Limb (tissue), 2 donors: Measurements from ENCODE around the gene CDC42EP5.

ENCODE experiments used
- DNase-seq, 2 donors: peaks; one replicate each; pipeline ENCODE4 v3.0.0-alpha.2; 2016; ENCODE audit errors: extremely low spot score in 2 of 2

Gene CDC42EP5

GRCh38 chr19:54428323-54429175, 44.5 kb downstream of the CDC42EP5 start:
- DNase-seq = no peak

- no peak for DNase-seq
These were observed 45.5 kb downstream of the CDC42EP5 start for GRCh38 chr19:54427586-54427985.

GRCh38 chr19:54426291-54426931, 46.7 kb downstream of the CDC42EP5 start:
- no peak for DNase-seq

- DNase-seq = no peak
These were observed 47.7 kb downstream of the CDC42EP5 start for GRCh38 chr19:54425382-54425723.

GRCh38 chr19:54424660-54425381, 48.3 kb downstream of the CDC42EP5 start:
- no peak for DNase-seq

- no peak for DNase-seq
These were observed 48.9 kb downstream of the CDC42EP5 start for GRCh38 chr19:54424201-54424600.

GRCh38 chr19:54422136-54422535, 51.0 kb downstream of the CDC42EP5 start:
- no peak for DNase-seq

- DNase-seq = no peak
These were observed 51.6 kb downstream of the CDC42EP5 start for GRCh38 chr19:54421521-54421920.

GRCh38 chr19:54421169-54421516, 52.0 kb downstream of the CDC42EP5 start:
- DNase-seq = no peak

- peak in 1 of 2 donors; percentile 85 for DNase-seq
These were observed 52.5 kb downstream of the CDC42EP5 start for GRCh38 chr19:54420383-54421168.

- DNase-seq = no peak
These were observed 53.1 kb downstream of the CDC42EP5 start for GRCh38 chr19:54420068-54420382.

GRCh38 chr19:54418930-54419800, 53.9 kb downstream of the CDC42EP5 start:
- no peak for DNase-seq

GRCh38 chr19:54418030-54418929, 54.8 kb downstream of the CDC42EP5 start:
- DNase-seq = no peak

- DNase-seq = no peak
These were observed 56.2 kb downstream of the CDC42EP5 start for GRCh38 chr19:54416695-54417491.

- peak in 1 of 2 donors; percentile 46 for DNase-seq
These were observed 57.0 kb downstream of the CDC42EP5 start for GRCh38 chr19:54415901-54416673.

- peak in 1 of 2 donors; percentile 80 for DNase-seq
These were observed 57.7 kb downstream of the CDC42EP5 start, which contains the start of gene TTYH1 for GRCh38 chr19:54415208-54415900. TSS of gene TTYH1 (plus strand) at chr19:54415464. CDS start at chr19:54415553, 89 bp downstream.
